ACC112 (cell line): ENCODE data around the gene HOXD3.

ENCODE experiments used
- H2AFZ ChIP-seq: fragments of 200-600 bp; sonication (generic); one replicate; pipeline ENCODE4 v1.6.0; 2017; ENCODE audit warnings: antibody characterized with exemption, low read length; ENCODE audit not compliant: unreplicated experiment
- H3K27ac ChIP-seq: fragments of 200-600 bp; sonication (generic); 2 replicates; pipeline ENCODE4 v1.5.1; 2014; ENCODE audit warnings: low read depth, mild to moderate bottlenecking, antibody characterized with exemption, low read length, moderate library complexity
- H3K27me3 ChIP-seq: fragments of 200-600 bp; sonication (generic); 2 replicates; pipeline ENCODE4 v1.6.1; 2014; ENCODE audit warnings: mild to moderate bottlenecking, antibody characterized with exemption, low read length, moderate library complexity, mixed read lengths; ENCODE audit not compliant: insufficient read depth
- H3K36me3 ChIP-seq: fragments of 200-600 bp; sonication (generic); 2 replicates; pipeline ENCODE4 v1.6.1; 2016; ENCODE audit warnings: mild to moderate bottlenecking, antibody characterized with exemption, low read length, moderate library complexity, mixed read lengths; ENCODE audit not compliant: insufficient read depth
- H3K4me1 ChIP-seq: fragments of 200-600 bp; sonication (generic); one replicate; pipeline ENCODE4 v1.6.1; 2016; ENCODE audit warnings: low read length, mixed read lengths; ENCODE audit not compliant: insufficient read depth, unreplicated experiment, control insufficient read depth
- H3K4me3 ChIP-seq: fragments of 200-600 bp; sonication (generic); 2 replicates; pipeline ENCODE4 v1.5.1; 2014; ENCODE audit warnings: mild to moderate bottlenecking, low read depth, low read length
- H3K79me2 ChIP-seq: fragments of 200-600 bp; sonication (generic); one replicate; pipeline ENCODE4 v1.6.0; 2016; ENCODE audit warnings: low read length; ENCODE audit not compliant: control insufficient read depth, unreplicated experiment, insufficient read depth

Gene HOXD3

DNA sequence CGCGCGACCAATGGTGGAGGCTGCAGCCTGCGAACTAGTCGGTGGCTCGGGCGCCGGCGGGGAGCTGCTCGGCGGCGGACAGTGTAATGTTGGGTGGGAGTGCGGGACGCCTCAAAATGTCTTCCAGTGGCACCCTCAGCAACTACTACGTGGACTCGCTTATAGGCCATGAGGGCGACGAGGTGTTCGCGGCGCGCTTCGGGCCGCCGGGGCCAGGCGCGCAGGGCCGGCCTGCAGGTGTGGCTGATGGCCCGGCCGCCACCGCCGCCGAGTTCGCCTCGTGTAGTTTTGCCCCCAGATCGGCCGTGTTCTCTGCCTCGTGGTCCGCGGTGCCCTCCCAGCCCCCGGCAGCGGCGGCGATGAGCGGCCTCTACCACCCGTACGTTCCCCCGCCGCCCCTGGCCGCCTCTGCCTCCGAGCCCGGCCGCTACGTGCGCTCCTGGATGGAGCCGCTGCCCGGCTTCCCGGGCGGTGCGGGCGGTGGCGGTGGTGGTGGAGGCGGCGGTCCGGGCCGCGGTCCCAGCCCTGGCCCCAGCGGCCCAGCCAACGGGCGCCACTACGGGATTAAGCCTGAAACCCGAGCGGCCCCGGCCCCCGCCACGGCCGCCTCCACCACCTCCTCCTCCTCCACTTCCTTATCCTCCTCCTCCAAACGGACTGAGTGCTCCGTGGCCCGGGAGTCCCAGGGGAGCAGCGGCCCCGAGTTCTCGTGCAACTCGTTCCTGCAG is 34.3 kb upstream of the HOXD3 start, which contains the start of gene HOXD9:
Gene HOXD9 (plus strand): TSS at position 37 of the 728 bp plus-strand sequence. CDS start 50 bp downstream, at position 87.
- Histone ChIP-seq H3K4me3 (peak within 1 kb of the TSS; percentile 92), H3K79me2 (no peaks in the 10 kb centered on the region), H3K4me1 (peaks cover 4% of the 10 kb centered on the region), H2AFZ (peak within 1 kb of the TSS; percentile 94), H3K27ac (no peak within 1 kb of the TSS), H3K36me3 (no peaks in the 10 kb centered on the region), H3K27me3 (peaks cover 43% of the 10 kb centered on the region)

DNA sequence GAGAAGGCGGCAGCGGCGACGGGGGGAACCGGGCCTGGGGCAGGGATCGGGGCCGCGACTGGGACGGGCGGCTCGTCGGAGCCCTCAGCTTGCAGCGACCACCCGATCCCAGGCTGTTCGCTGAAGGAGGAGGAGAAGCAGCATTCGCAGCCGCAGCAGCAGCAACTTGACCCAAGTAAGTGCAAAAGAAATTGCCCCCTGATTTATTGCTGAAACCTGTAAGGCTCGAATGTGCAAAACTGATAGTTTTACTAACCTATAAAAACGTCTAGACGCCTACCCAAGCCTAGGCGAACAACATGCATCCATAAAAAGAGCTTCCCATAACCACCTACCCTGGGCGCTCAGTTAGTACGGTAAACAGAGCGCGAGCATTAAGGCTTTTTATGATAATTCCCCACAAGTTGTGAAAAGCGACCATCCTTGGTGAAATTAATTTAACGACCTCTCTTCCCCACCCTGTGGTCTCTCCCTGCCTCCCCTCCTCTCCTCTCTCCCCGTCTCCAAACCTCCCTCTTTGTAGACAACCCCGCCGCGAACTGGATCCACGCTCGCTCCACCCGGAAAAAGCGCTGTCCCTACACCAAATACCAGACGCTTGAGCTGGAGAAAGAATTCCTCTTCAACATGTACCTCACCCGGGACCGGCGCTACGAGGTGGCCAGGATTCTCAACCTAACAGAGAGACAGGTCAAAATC is 33.5 kb upstream of the HOXD3 start:
- Histone ChIP-seq H3K4me3 (peak overlapping the region; percentile 92), H3K36me3 (no peaks in the 10 kb centered on the region), H3K79me2 (no peaks in the 10 kb centered on the region), H3K27me3 (peaks cover 36% of the 10 kb centered on the region), H2AFZ (peak overlapping the region; percentile 94), H3K27ac (no peak overlapping the region), H3K4me1 (peaks cover 8% of the 10 kb centered on the region)

DNA sequence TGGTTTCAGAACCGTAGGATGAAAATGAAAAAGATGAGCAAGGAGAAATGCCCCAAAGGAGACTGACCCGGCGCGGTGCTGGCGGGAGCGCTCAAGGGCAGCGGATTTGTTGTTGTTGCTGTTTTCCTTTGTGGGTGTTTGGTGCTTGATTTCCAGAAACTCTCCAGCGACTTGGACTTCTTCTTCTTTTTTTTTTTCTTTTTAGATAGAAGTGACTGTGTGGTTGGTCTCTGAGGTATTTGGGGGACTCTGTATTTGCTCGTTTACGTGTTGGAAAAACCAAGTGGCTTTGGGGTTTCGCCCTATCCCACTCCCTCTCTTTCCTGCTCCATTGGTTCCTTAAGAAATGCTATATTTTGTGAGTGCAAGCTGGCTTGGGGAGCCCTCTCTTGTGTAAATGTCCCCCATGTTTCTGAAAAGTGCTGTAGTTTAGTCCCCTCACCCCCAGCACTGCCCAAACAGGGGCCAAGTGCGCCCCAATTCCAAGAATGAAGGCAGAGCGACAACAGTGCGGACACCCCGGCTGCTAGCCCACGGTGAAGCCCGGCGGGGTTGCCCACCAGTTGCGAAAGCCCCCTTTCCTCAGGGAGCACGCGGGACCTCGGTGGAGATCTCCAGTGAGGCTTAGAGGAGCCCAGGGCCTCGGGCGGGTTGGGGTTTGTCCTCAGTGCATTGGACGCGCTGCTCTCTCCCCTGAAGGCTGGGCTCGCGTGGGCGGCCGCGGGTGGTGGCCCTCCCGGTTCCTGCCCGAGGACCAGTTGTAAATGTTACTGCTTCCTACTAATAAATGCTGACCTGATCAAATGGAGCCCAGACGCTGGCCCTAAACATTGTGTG is 32.8 kb upstream of the HOXD3 start:
- H2AFZ ChIP-seq = no peak overlapping the region
- H3K4me1 ChIP-seq = peaks cover 8% of the 10 kb centered on the region
- H3K27me3 ChIP-seq = peaks cover 30% of the 10 kb centered on the region
- no peaks in the 10 kb centered on the region for H3K79me2 ChIP-seq
- H3K27ac ChIP-seq = no peak overlapping the region
- H3K36me3 ChIP-seq = no peaks in the 10 kb centered on the region
- no peak overlapping the region; the same call in 1 of the 2 replicates for H3K4me3 ChIP-seq

DNA sequence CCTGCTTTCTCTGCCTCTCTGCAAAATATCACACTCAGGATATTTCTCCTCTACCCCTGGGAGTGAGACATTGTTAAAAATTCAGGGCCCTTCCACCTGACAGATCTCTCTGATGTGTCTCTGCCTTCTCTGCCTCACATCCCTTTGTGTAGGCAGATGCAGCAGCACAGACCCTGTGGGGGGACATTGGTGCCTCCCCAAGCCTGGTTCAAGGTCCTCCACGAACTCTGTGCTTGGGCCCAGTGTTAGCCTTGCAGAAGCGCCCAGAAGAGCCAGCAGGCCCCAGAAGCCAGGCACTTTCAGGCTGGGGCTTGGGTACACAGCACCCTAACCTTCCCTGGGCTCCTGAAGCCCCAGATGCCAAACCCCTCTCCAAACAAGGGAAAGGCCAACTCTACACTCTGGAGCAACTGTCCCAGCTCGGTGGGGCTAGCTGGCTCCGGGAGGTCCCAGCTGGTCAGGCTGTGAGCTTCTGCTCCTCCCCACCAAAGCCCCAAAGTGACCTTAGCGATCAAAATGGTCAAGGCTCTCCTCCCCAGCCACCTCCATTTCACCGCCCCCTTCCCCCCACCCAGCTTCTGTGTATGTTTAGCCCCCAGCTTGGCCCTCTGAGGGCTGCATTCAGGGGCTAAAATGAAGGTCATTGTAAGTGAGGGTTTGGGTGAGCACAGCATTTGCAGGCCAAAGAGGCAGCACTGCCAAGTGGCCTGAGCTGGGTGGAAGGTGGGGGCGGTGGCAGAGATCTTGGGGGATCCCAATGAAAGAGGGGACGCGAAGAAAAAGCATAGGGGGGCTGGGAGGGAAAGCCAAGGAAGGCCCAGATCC is 31.9 kb upstream of the HOXD3 start:
- Histone ChIP-seq H3K79me2 (no peaks in the 10 kb centered on the region), H3K4me1 (peaks cover 8% of the 10 kb centered on the region), H3K27ac (no peak overlapping the region), H3K36me3 (no peaks in the 10 kb centered on the region), H2AFZ (no peak overlapping the region), H3K4me3 (no peak overlapping the region), H3K27me3 (peaks cover 21% of the 10 kb centered on the region)

DNA sequence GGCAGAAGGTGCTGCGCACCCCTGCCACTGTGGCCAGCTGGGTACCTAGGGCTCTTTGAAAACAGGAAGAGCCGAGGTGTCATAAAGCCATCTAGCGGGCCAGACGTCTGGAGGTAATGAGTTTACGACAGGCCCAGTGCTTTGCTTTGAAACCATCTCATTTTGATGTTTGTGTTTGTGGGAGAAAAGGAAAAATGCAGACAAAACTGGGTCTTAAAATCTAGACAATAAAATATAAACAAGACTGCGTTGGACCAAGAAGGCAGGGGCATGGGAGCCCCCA is 31.4 kb upstream of the HOXD3 start:
- no peak overlapping the region for H3K4me3 ChIP-seq
- H3K27ac ChIP-seq = no peak overlapping the region
- H2AFZ ChIP-seq = no peak overlapping the region
- peaks cover 16% of the 10 kb centered on the region for H3K27me3 ChIP-seq
- H3K4me1 ChIP-seq = peaks cover 8% of the 10 kb centered on the region
- no peaks in the 10 kb centered on the region for H3K79me2 ChIP-seq
- no peaks in the 10 kb centered on the region for H3K36me3 ChIP-seq

DNA sequence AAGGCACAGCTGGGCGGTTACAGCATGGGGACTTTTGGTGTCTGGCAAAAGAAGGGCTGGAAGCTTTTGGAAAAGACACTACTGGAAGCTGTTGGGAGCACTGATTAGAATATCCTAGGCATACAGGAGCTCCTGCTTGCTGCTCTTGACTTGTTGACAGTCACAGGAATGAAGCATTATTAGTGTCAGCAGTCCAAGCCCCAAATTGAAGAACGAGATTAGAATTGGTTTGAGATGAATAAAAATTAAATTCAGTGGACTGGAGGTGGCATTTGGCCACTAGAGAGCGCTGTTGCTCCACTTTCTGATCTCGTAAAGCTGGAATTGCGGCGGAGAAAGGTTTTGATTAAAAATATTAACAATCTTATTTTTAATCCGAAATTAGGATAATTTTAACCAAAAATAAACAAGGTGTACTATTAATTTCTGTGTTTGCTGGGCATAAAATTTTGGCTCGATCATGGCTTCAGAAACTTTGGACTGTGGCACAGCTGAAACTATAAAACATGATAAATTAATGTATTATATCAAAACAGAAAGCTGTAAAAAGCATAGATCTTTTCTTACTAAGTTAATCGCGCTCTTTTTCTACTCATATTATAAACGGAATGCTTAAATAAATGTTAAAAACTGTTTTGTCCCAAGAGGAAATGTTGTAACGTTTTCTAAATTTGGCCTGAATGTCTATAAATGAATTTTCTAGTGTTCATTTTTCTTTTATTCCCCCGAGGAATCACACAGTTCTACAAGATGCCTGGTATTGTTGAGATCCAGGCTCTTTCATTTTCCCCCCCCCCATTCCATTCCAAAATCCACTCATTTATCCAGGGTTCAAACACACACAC is 30.0 kb upstream of the HOXD3 start:
- peaks cover 1% of the 10 kb centered on the region for H3K27me3 ChIP-seq
- H3K27ac ChIP-seq = no peak overlapping the region
- peaks cover 2% of the 10 kb centered on the region; the same call in 1 of the 2 replicates for H3K36me3 ChIP-seq
- peak overlapping the region; percentile 79 for H3K4me3 ChIP-seq
- peaks cover 13% of the 10 kb centered on the region for H3K4me1 ChIP-seq
- H2AFZ ChIP-seq = peak overlapping the region; percentile 91
- H3K79me2 ChIP-seq = peaks cover 10% of the 10 kb centered on the region

DNA sequence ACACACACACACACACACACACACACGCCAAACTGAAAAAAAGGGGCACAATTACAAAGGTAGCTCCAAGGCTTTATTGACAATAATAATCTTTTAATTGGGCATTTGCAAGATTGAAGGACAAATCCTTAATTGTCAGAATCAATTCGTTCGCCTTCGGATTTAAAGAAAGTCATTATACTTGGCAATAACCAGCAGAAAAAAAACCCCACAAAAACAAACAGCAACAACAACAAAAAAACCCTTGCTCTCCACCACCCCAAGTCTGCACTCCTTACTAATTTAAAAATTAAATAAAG is 29.4 kb upstream of the HOXD3 start:
- Histone ChIP-seq H3K36me3 (peaks cover 4% of the 10 kb centered on the region; the same call in 1 of the 2 replicates), H3K27me3 (no peaks in the 10 kb centered on the region), H3K79me2 (peaks cover 14% of the 10 kb centered on the region), H2AFZ (no peak overlapping the region), H3K4me3 (peak overlapping the region; percentile 79), H3K4me1 (peaks cover 13% of the 10 kb centered on the region), H3K27ac (0 out of 2 replicates have a peak overlapping the region, but pooled peaks have one; percentile 74)

DNA sequence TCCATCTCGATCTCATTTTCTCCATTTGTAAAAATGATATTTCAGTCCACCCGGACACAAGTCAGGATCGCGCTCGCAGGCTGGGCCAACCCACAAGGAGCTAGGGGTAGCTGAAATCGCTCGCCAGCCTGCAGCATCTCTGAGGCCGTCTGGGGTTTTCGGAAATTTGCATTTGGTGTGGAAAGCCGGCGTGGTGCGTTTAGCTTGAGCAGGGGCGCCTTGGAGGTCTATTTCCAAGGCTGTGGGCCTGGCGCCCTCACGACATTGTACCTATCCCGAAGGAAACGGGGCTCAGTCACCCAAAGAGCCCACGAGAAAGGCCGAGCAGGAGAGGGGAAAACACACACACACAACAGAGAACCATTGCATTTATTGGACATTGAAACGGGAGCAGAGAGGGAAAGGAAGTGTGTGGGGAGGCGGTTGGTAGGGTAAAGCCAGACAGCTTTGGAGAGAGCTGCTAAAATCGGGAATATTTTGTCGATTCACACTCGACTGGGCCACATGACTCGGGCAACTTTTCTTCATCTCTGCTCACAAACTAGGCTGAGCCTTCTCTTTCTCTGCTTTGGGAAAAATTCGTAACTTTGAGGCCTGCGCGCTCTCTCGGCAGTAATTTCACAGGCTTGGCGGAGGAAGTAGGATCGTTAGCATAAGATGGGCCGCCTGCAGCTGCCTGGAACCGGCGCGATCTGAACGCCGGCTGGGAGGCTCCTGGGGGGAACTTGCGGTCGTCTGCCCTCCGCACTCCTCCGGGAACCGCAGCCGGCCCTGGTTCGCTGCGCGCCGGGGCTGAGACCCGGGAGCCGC is 28.7 kb upstream of the HOXD3 start:
- Histone ChIP-seq H3K79me2 (peaks cover 15% of the 10 kb centered on the region), H2AFZ (peak overlapping the region; percentile 89), H3K27ac (peak overlapping the region; percentile 74), H3K36me3 (peaks cover 4% of the 10 kb centered on the region; the same call in 1 of the 2 replicates), H3K4me3 (peak overlapping the region; percentile 79), H3K4me1 (peaks cover 13% of the 10 kb centered on the region), H3K27me3 (no peaks in the 10 kb centered on the region)
